MV-4-11 (cell line): ENCODE data around the gene CYYR1.
"Not testable (repeated sequence)": the region's sequence is repeated elsewhere in the genome, so short reads cannot be mapped to it uniquely, and the experiment has no call there.

Experiments used
- DNase-seq: peaks from one replicate; lab custom pipeline; 2025; lab: John Stamatoyannopoulos, UW

The CYYR1 gene

DNA sequence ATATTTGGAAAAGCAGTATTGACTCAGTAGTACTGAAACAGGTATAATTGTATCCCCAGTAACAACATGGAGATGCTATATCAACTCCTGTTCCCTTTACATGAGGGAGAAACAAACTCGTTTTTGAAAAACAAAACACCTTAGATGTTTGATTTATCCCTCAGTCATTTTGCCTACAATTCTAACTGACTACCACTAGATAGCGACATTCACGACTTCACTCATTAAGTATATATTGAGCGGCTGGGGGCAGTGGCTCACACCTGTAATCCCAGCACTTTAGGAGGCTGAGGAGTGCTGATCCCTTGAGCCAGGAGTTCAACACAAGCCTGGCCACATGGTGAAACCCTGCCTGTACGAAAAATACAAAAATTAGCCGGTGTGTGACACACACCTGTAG, 83.3 kb downstream of the CYYR1 start:
- no peak for DNase-seq

- DNase-seq = no peak
These were observed 85.1 kb downstream of the CYYR1 start for GRCh38 chr21:26487981-26488480.

DNA sequence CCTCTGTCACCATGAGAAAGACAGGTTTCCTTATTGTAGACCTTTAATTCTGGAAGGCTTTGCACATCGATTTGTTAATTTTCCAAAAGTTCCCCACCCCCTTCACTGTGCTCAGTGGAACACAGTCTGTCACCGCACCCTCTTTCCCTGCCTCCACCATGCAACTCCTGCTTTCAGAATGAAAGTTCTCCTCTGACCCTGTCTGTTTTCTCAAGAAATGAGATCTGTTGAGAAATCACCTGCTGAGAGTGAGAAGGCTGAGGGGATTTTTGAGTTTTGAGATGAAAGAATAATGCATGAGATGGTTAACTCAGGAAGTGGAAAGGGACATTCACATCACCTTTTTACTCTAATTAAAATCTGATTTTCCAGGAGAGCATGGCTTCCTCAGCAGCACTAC, 99.6 kb downstream of the CYYR1 start:
- no peak for DNase-seq

- no peak for DNase-seq
These were observed 102.0 kb downstream of the CYYR1 start for GRCh38 chr21:26471099-26471471.

GRCh38 chr21:26470351-26471098, 102.6 kb downstream of the CYYR1 start:
- peak; percentile 76 for DNase-seq

GRCh38 chr21:26469789-26470188, 103.3 kb downstream of the CYYR1 start:
- DNase-seq = peak; percentile 99

DNA sequence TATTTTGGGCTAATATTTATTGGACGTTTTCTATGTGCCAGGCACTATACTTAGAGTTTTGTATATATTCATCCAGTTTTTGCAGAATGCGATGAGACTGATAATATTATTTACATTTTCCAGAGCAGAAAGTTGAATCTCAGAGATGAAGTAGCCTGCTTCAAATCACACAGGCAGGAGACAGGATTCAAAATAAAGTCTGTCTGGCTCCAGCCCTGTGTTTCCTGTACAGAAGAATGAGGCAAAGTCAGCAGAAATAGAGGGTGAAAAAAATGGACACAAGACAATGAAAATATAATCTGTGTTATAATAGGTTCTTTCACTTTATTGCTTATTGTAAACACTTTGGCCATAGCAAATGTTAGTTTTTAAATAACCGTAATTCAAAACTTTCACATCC, 107.2 kb downstream of the CYYR1 start:
- no peak for DNase-seq

DNA sequence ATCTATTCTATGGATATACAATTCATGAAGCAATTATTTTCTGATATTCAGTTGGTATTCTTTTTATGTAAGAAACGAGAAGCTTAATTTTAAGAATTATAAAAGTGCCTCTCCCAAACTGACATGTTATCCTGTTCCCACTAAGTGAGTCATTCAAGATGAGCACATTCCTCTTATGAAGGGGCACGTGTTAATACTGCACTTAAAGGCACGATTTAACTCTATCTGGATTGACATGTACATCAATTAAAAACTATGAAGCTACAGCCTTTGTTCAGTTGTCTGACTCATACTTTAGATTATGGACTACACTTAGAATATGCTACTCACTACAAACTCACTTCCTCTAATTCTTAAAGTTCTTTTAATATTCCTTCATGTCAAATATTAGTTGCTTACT, 111.6 kb downstream of the CYYR1 start:
- peak; percentile 38 for DNase-seq

DNA sequence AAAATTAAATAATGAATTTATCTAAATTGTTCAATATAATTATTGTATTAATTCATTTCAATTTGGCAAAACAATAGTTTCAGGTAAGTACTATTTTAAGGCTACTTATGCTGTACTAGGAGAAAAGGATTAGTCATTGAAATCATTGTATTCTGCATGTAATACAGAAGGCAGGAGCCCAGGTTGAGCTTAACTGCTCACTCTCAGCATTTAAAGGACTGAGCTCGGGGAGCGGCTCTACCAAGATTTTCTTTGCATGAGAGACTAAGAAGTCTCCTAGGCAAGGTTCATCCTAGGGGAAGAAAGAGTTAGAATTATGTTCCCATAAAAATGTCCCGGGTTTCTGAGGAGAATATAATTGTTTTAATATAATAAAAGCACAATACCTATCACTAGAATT, 112.5 kb downstream of the CYYR1 start:
- no peak for DNase-seq

- not testable (repeated sequence) for DNase-seq
These were observed 114.2 kb downstream of the CYYR1 start for GRCh38 chr21:26458854-26459253.

- DNase-seq = peak; percentile 32
These were observed 115.3 kb downstream of the CYYR1 start for GRCh38 chr21:26457817-26458216.

- DNase-seq = no peak
These were observed 119.8 kb downstream of the CYYR1 start for GRCh38 chr21:26453267-26453666.

- no peak for DNase-seq
These were observed 121.9 kb downstream of the CYYR1 start for GRCh38 chr21:26451081-26451740.

- DNase-seq = no peak
These were observed 123.9 kb downstream of the CYYR1 start for GRCh38 chr21:26449161-26449560.

DNA sequence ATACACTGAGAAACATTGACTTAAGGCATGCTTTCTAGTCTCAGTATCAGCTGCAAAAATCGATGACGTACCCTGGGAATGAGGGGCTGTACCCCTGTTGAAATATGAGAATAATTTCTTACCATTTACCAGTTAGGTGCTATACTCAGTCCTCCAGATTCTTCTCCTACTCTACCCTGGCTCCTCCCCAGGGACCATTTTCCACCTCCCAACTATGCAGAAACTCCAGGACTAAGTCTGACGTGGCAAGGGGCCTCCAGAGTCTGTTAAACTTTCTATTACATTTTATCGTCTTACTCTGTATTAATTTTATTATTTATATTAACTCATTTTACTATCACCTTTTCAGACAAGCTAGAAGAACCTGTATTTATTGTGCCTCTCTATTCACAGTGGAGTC, 124.3 kb downstream of the CYYR1 start:
- DNase-seq = no peak

- no peak for DNase-seq
These were observed 125.1 kb downstream of the CYYR1 start for GRCh38 chr21:26447932-26448475.

GRCh38 chr21:26445440-26445839, 127.6 kb downstream of the CYYR1 start:
- no peak for DNase-seq

DNA sequence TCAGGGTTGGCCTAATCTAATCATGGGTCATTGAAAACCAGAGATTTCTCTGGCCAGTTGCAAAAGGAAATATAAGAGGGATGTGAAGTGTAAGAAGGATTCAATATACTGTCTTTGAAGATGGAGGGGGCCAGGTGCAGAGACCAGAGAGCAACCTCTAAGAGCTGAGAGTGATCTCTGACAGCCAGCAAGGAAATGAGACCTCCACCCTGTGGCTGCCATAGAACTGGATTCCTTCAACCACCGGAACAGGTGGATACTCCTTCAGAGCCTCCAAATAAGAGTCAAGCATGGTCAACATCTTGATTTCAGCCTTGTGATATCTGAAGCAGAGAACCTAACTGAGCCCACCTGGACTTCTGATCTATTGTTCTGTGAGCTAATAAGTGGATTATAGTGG, 128.4 kb downstream of the CYYR1 start:
- no peak for DNase-seq

DNA sequence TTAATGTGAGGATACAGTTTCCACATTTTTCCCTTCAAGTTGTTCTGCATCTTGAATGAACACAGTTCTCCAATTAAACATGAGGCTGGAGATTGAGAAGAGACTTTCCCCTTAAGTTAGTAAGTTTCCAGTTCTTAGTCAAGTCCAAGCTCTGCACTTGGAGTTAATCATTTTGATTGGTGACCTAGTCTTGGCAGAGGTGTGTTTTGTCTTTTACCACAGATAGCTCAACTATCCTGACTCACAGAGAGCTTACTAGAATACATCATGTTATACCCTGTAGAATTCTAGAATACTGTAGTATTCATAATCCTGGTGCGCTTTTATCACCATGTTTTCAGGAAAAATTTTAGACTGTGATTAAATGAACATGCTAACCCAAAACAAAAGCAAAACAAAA, 129.2 kb downstream of the CYYR1 start:
- no peak for DNase-seq

- DNase-seq = no peak
These were observed 129.8 kb downstream of the CYYR1 start for GRCh38 chr21:26443291-26443690.

GRCh38 chr21:26441149-26441548, 131.9 kb downstream of the CYYR1 start:
- DNase-seq = no peak

DNA sequence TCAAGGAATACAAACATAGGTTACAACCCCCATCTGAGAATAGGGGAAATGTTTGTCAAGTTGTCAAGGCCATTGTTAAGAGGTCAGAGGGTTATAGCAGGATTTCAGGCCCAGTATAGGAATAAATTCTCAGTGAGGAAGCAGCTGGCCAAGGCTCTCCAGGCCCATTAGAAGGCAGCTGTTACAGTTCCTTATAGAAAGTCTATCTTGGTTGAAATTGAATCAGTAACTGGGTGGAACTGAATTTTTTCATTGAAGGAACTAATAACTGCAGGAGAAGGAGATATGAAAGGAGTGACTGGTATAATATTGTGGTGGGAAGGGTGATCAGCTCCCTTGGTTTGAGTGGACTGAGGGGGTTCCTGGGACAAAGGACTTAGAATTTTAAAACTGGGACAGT, 134.1 kb downstream of the CYYR1 start:
- DNase-seq = peak; percentile 62

- peak; percentile 85 for DNase-seq
These were observed 135.6 kb downstream of the CYYR1 start for GRCh38 chr21:26437326-26438009.
